ENCODE results near the gene REEP5. TPM values are rescaled to one million over a fixed set of nuclear protein-coding genes. Genes with fewer than 3 reads are reported as not detected.

REEP5 gene
- total and polyA plus RNA-seq, 9 of the 15 experiments (the other 6 are each of a cell fraction or from before 2014, with no cell fraction given) = 14.7 to 102 (median 36.0) TPM

GRCh38 chr5:112921026-112921832, 798 bp downstream of the REEP5 start (continued):
- TF ChIP-seq, protein P1, sequence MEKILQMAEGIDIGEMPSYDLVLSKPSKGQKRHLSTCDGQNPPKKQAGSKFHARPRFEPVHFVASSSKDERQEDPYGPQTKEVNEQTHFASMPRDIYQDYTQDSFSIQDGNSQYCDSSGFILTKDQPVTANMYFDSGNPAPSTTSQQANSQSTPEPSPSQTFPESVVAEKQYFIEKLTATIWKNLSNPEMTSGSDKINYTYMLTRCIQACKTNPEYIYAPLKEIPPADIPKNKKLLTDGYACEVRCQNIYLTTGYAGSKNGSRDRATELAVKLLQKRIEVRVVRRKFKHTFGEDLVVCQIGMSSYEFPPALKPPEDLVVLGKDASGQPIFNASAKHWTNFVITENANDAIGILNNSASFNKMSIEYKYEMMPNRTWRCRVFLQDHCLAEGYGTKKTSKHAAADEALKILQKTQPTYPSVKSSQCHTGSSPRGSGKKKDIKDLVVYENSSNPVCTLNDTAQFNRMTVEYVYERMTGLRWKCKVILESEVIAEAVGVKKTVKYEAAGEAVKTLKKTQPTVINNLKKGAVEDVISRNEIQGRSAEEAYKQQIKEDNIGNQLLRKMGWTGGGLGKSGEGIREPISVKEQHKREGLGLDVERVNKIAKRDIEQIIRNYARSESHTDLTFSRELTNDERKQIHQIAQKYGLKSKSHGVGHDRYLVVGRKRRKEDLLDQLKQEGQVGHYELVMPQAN (IDR thresholded peaks at IDR 0.05; ENCODE audit: borderline replicate concordance) = peak; percentile 39
- TF ChIP-seq MNT (conservative IDR thresholded peaks at IDR 0.05) (peak in 1 of 2 experiments; percentile 3; a peak in 2 of 4 replicates), XRCC5 (IDR thresholded peaks at IDR 0.05; ENCODE audit: low read depth, low read length) (no peak), ZNF696 (CRISPR knock-in tag; conservative IDR thresholded peaks at IDR 0.05) (no peak), ETV1 (tag; conservative IDR thresholded peaks at IDR 0.05; ENCODE audit: low read depth) (no peak), RHOXF2B (CRISPR knock-in tag; conservative IDR thresholded peaks at IDR 0.05) (no peak), ZNF507 (tag; conservative IDR thresholded peaks at IDR 0.05) (no peak), ZNF23 (CRISPR knock-in tag; IDR thresholded peaks at IDR 0.05) (no peak), RFX1 (IDR thresholded peaks at IDR 0.05) (no peak), CREB1 (IDR thresholded peaks at IDR 0.05) (no peak; the same call in 1 of the 2 replicates), CREB1 (CRISPR knock-in tag; IDR thresholded peaks at IDR 0.05) (peak; percentile 47; the same call in 1 of the 2 replicates), OTX1 (CRISPR knock-in tag; IDR thresholded peaks at IDR 0.05) (no peak), HDGF (IDR thresholded peaks at IDR 0.05) (no peak), LCOR (CRISPR knock-in tag; IDR thresholded peaks at IDR 0.05) (peak; percentile 60; the same call in 1 of the 2 replicates), ZNF431 (CRISPR knock-in tag; IDR thresholded peaks at IDR 0.05) (0 out of 2 replicates have a peak, but pooled peaks have one; percentile 43)
- TF ChIP-seq, protein P2, sequence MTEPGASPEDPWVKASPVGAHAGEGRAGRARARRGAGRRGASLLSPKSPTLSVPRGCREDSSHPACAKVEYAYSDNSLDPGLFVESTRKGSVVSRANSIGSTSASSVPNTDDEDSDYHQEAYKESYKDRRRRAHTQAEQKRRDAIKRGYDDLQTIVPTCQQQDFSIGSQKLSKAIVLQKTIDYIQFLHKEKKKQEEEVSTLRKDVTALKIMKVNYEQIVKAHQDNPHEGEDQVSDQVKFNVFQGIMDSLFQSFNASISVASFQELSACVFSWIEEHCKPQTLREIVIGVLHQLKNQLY (CRISPR knock-in tag; conservative IDR thresholded peaks at IDR 0.05) = no peak
